ENCODE results near the gene USP25.
A peak's percentile ranks its signal among the peaks of the same experiment; 100 is the strongest.

The USP25 gene

GRCh38 chr21:15729674-15730483 lies at the start of gene USP25:
Gene USP25, plus strand, starts transcription at chr21:15729982. Its CDS starts 412 bp downstream, at chr21:15730394.
- peak; percentile 97 for DNase-seq (ENCODE audit: low spot score)

GRCh38 chr21:15682186-15682895 lies 47.4 kb upstream of the USP25 start:
- no peak for DNase-seq (ENCODE audit: low spot score)

- no peak for DNase-seq (ENCODE audit: low spot score)
Measured at GRCh38 chr21:15682977-15683376, 46.8 kb upstream of the USP25 start.

- no peak for DNase-seq (ENCODE audit: low spot score)
Measured at GRCh38 chr21:15686506-15686905, 43.3 kb upstream of the USP25 start.

- no peak for DNase-seq (ENCODE audit: low spot score)
Measured at GRCh38 chr21:15687208-15687607, 42.6 kb upstream of the USP25 start.

- DNase-seq (ENCODE audit: low spot score): no peak
Measured at GRCh38 chr21:15688016-15688415, 41.8 kb upstream of the USP25 start.

GRCh38 chr21:15688809-15689208 lies 41.0 kb upstream of the USP25 start:
- DNase-seq (ENCODE audit: low spot score): no peak

GRCh38 chr21:15692711-15693110 lies 37.1 kb upstream of the USP25 start:
- DNase-seq (ENCODE audit: low spot score): no peak

- no peak for DNase-seq (ENCODE audit: low spot score)
Measured at GRCh38 chr21:15695241-15695640, 34.5 kb upstream of the USP25 start.

- no peak for DNase-seq (ENCODE audit: low spot score)
Measured at GRCh38 chr21:15701830-15702229, 28.0 kb upstream of the USP25 start.

- no peak for DNase-seq (ENCODE audit: low spot score)
Measured at GRCh38 chr21:15703932-15704331, 25.9 kb upstream of the USP25 start.

- no peak for DNase-seq (ENCODE audit: low spot score)
Measured at GRCh38 chr21:15706696-15707095, 23.1 kb upstream of the USP25 start.

GRCh38 chr21:15713412-15713811 lies 16.4 kb upstream of the USP25 start:
- no peak for DNase-seq (ENCODE audit: low spot score)

- DNase-seq (ENCODE audit: low spot score): no peak
Measured at GRCh38 chr21:15718711-15719110, 11.1 kb upstream of the USP25 start.

GRCh38 chr21:15719976-15720375 lies 9.8 kb upstream of the USP25 start:
- DNase-seq (ENCODE audit: low spot score): no peak

GRCh38 chr21:15722591-15723324 lies 7.0 kb upstream of the USP25 start:
- DNase-seq (ENCODE audit: low spot score): no peak

GRCh38 chr21:15725949-15726348 lies 3.8 kb upstream of the USP25 start:
- DNase-seq (ENCODE audit: low spot score): no peak

- DNase-seq (ENCODE audit: low spot score): no peak
Measured at GRCh38 chr21:15728046-15728445, 1.7 kb upstream of the USP25 start.

GRCh38 chr21:15729346-15729673 lies 472 bp upstream of the USP25 start:
- no peak for DNase-seq (ENCODE audit: low spot score)

GRCh38 chr21:15730484-15731242 lies 881 bp downstream of the USP25 start:
- DNase-seq (ENCODE audit: low spot score): no peak

GRCh38 chr21:15731243-15731613 lies 1.4 kb downstream of the USP25 start:
- no peak for DNase-seq (ENCODE audit: low spot score)

- no peak for DNase-seq (ENCODE audit: low spot score)
Measured at GRCh38 chr21:15732290-15732995, 2.7 kb downstream of the USP25 start.
